ENCODE data around the gene EIF1.

DNA sequence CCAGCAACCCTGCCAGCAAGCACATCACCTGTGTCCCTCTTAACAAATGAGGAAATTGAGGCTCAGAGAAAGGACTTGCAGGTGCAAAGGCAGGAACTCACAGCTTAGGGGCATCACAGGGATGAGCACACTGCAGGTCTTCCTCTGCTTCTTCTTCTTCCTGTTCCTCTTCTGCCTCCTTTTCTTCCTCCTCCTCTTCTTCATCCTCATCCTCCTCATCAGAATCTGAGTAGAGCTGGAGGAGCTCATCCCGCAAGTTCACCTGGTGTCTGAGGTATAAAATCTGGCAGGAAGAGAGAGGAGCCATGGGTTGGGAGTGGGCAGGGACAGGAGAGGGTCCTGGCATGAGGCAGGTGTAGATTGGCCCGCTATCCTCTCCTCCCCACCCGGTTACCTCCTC, 43.2 kb downstream of the EIF1 start:
- TF ChIP-seq, protein P1, sequence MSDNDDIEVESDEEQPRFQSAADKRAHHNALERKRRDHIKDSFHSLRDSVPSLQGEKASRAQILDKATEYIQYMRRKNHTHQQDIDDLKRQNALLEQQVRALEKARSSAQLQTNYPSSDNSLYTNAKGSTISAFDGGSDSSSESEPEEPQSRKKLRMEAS (IDR thresholded peaks at IDR 0.05): no peak
- no peak for TF ChIP-seq NFIC (IDR thresholded peaks at IDR 0.05)
- no peak for TF ChIP-seq RAD21 (IDR thresholded peaks at IDR 0.05; ENCODE audit: low read depth)
- TF ChIP-seq CEBPB (IDR thresholded peaks at IDR 0.05): no peak
- TF ChIP-seq TCF12 (IDR thresholded peaks at IDR 0.05; ENCODE audit: low read depth): no peak
- no peak for TF ChIP-seq FOXM1 (IDR thresholded peaks at IDR 0.05; ENCODE audit: borderline replicate concordance, low read depth)
- no peak for TF ChIP-seq EP300 (IDR thresholded peaks at IDR 0.05; ENCODE audit: borderline replicate concordance)
- TF ChIP-seq EGR1 (IDR thresholded peaks at IDR 0.05): no peak
- TF ChIP-seq, protein P2, sequence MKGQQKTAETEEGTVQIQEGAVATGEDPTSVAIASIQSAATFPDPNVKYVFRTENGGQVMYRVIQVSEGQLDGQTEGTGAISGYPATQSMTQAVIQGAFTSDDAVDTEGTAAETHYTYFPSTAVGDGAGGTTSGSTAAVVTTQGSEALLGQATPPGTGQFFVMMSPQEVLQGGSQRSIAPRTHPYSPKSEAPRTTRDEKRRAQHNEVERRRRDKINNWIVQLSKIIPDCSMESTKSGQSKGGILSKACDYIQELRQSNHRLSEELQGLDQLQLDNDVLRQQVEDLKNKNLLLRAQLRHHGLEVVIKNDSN (IDR thresholded peaks at IDR 0.05): no peak
- no peak for TF ChIP-seq ZBTB7A (IDR thresholded peaks at IDR 0.05; ENCODE audit: low read depth)
- TF ChIP-seq YY1 (IDR thresholded peaks at IDR 0.05; ENCODE audit: low read depth): no peak

Data from Ishikawa (cell line).